Tibial artery (tissue), 4 donors: ENCODE measurements around the gene TCEAL1.
"Not testable (repeated sequence)": the region's sequence is repeated elsewhere in the genome, so short reads cannot be mapped to it uniquely, and the experiment has no call there.

Experiments used
- DNase-seq, 2 donors: peaks; one replicate each; pipeline ENCODE4 v3.0.0-alpha.2; 2019
- H3K27ac ChIP-seq, 2 donors: fragments of 200-600 bp; sonication (generic) in 1 of 2; 1 replicate in 1 of 2; 2 replicates in 1 of 2; pipeline ENCODE4 v1.5.1; 2018 to 2019; ENCODE audit warnings: mild to moderate bottlenecking in 1 of 2
- H3K27me3 ChIP-seq, 2 donors: fragments of 200-600 bp; sonication (generic) in 1 of 2; one replicate each; pipeline versions ENCODE4 v1.5.1 to v1.6.0; 2016 to 2019
- H3K36me3 ChIP-seq, 3 donors: fragments of 200-600 bp; sonication (generic) in 2 of 3; one replicate each; pipeline ENCODE4 v1.5.1; 2016 to 2019; ENCODE audit warnings: mild to moderate bottlenecking in 2 of 3
- H3K4me1 ChIP-seq, 4 donors: fragments of 200-600 bp; sonication (generic) in 2 of 4; 1 replicate in 3 of 4; 2 replicates in 1 of 4; pipeline ENCODE4 v1.5.1; 2016 to 2019
- H3K4me3 ChIP-seq, 2 donors: fragments of 200-600 bp; sonication (generic) in 1 of 2; 1 replicate in 1 of 2; 2 replicates in 1 of 2; pipeline ENCODE4 v1.5.1; 2018 to 2019; ENCODE audit warnings: mild to moderate bottlenecking in 2 of 2
- H3K9me3 ChIP-seq, 3 donors: fragments of 200-600 bp; sonication (generic) in 1 of 3; one replicate each; pipeline ENCODE4 v1.5.1; 2016 to 2019
- CTCF ChIP-seq, 2 experiments: fragments of 200-600 bp in 1 of 2; fragments of 450-650 bp in 1 of 2; IDR thresholded peaks; one replicate each; pipeline ENCODE4 v1.5.1; 2017 to 2019; ENCODE audit warnings: antibody characterized with exemption in 2 of 2, mild to moderate bottlenecking in 1 of 2, moderate library complexity in 1 of 2
- intact Hi-C: fragments of 100-400 bp; cut with DNase I; formaldehyde crosslinking; loops from one replicate; pipeline ENCODE4 v1.15.0; 2023; ENCODE audit warnings: low total_unique reads

The TCEAL1 gene

GRCh38 chrX:103628386-103629317 lies at the start of gene TCEAL1:
TSS of gene TCEAL1 (plus strand) at chrX:103628975. CDS start at chrX:103629917, 942 bp downstream.
- intact Hi-C loops, result no loop called here
- Histone ChIP-seq H3K9me3 (no peaks in the 10 kb centered on the region), H3K27ac (peak within 1 kb of the TSS; percentile 91 to 96), H3K27me3 (no peaks in the 10 kb centered on the region), H3K36me3 (no peaks in the 10 kb centered on the region), H3K4me3 (peak within 1 kb of the TSS; percentile 71 to 77), H3K4me1 (peaks cover 0 to 43% (median 0%) of the 10 kb centered on the region in 4 donors)
- DNase-seq, result peak; percentile 70 to 82
- TF ChIP-seq CTCF (IDR thresholded peaks at IDR 0.05), result no peak

DNA sequence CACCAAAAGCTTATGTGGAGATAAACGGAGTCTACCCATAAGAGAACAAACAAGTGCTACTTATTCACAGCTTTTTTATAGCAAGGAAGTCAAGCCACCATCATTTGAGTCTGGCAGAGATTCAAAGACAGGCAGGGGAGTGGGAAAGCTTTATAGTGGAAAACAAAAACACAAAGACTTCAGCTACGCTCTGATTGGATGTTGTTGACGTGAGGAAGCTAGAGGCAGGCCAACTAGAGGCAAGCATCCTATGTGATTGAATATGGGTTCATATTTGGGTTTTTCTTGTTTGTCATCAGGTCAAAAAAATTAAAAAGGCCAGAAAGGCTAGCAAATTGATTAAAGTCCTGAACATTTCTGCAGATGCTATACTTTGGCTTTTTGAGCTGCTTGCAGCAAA lies 44.2 kb upstream of the TCEAL1 start:
- Histone ChIP-seq H3K27me3 (no peaks in the 10 kb centered on the region), H3K4me3 (peak overlapping the region; percentile 72 to 78), H3K36me3 (peaks cover 0 to 4% (median 0%) of the 10 kb centered on the region in 3 donors), H3K4me1 (peaks cover 0 to 24% (median 3%) of the 10 kb centered on the region in 4 donors), H3K9me3 (peaks cover 0 to 6% (median 0%) of the 10 kb centered on the region in 3 donors), H3K27ac (peak overlapping the region; percentile 90 to 94)
- intact Hi-C loops, result no loop called here
- DNase-seq, result no peak
- no peak for TF ChIP-seq CTCF (IDR thresholded peaks at IDR 0.05)

DNA sequence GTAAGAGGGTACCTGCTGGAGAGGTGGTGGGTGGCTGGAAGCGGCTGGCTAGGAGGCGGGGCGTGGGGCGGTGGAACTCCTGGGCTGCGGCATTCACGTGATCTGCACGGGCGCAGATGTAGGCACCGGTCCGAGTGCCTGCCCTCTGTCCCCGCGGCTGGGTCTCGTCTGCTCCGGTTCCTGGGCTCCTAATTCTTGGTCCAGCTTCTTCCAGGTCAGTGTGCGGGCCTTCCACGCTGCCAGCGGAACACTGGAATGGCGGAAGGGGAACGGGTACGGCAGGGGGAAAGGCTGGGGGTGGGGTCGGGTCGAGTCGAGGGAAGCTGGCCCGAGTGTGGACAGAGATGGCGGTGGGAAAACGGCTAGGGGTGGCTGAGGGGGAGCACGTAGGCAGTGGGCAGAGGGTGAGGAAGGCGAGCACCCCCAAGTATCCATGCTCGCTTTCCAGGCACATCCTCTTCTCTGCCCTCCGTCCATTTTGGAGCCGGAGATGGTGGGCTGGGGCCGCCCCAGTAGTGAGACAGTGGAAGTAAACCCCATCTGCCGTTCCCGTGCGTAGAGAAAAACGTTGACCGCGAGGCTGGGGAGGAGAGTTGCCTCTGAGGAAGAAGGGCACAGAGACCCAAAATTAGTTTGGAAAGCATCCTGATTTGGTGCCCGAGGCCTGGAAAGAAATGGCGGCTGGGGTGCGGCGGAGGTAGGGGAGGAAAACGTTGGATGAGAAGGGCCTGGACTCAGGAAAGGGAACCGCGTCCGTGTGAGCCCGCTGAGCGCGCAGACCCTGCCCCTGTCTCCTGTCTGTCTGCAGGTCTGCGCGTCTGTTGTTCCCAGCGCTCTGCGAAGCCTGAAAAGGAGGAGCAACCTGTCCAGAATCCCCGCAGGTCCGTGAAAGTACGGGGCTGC lies 43.1 kb upstream of the TCEAL1 start, which contains the start of gene TCEAL4:
TCEAL4 (plus strand) TSS at position 105 of the 903 bp plus-strand sequence. CDS start 1,161 bp downstream, outside the sequence.
- no peak for TF ChIP-seq CTCF (IDR thresholded peaks at IDR 0.05)
- H3K27me3 ChIP-seq, result no peaks in the 10 kb centered on the region
- DNase-seq, result peak; percentile 56 to 82
- H3K4me3 ChIP-seq, result peak within 1 kb of the TSS; percentile 72 to 78
- peaks cover 0 to 6% (median 0%) of the 10 kb centered on the region in 3 donors for H3K9me3 ChIP-seq
- peak within 1 kb of the TSS; percentile 90 to 94 for H3K27ac ChIP-seq
- intact Hi-C loops, result no loop called here
- peaks cover 0 to 4% (median 0%) of the 10 kb centered on the region in 3 donors for H3K36me3 ChIP-seq
- peaks cover 0 to 24% (median 3%) of the 10 kb centered on the region in 4 donors for H3K4me1 ChIP-seq

DNA sequence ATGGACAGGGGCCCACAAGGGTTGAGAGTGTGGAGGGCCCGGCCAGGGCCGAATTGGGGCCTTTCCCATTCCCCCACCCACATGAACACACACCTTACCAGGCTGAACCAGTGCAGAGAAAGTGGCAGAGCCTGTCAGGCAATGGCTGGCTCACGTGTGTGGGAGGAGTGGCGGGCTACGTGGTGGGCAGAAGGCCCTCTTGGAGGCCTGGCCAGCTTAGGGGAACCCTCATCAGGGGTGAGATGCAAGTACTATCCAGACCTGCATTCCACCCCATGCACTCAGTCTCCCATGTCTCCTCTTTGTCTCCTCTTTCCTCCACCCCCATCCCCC lies 42.5 kb upstream of the TCEAL1 start:
- no peak for TF ChIP-seq CTCF (IDR thresholded peaks at IDR 0.05)
- peaks cover 0 to 4% (median 0%) of the 10 kb centered on the region in 3 donors for H3K36me3 ChIP-seq
- H3K27ac ChIP-seq, result peak overlapping the region; percentile 90 to 94
- H3K27me3 ChIP-seq, result no peaks in the 10 kb centered on the region
- H3K4me3 ChIP-seq, result peak overlapping the region; percentile 72 to 78
- H3K4me1 ChIP-seq, result peaks cover 0 to 24% (median 3%) of the 10 kb centered on the region in 4 donors
- no peak for DNase-seq
- intact Hi-C loops, result no loop called here
- peaks cover 0 to 6% (median 0%) of the 10 kb centered on the region in 3 donors for H3K9me3 ChIP-seq

GRCh38 chrX:103586659-103587058 lies 42.1 kb upstream of the TCEAL1 start:
- Histone ChIP-seq H3K9me3 (peaks cover 0 to 6% (median 0%) of the 10 kb centered on the region in 3 donors), H3K27ac (peak overlapping the region; percentile 90 to 94), H3K4me3 (peak overlapping the region; percentile 72 to 78), H3K4me1 (peaks cover 0 to 24% (median 3%) of the 10 kb centered on the region in 4 donors), H3K27me3 (no peaks in the 10 kb centered on the region), H3K36me3 (peaks cover 0 to 4% (median 0%) of the 10 kb centered on the region in 3 donors)
- intact Hi-C loops, result no loop called here
- TF ChIP-seq CTCF (IDR thresholded peaks at IDR 0.05), result no peak
- DNase-seq, result no peak

- H3K36me3 ChIP-seq, H3K4me3 ChIP-seq, DNase-seq, H3K27me3 ChIP-seq, H3K27ac ChIP-seq, intact Hi-C loops, H3K9me3 ChIP-seq: not testable (repeated sequence)
- H3K4me1 ChIP-seq, result peaks cover 0 to 13% (median under 1%) of the 10 kb centered on the region in 4 donors
Observed at GRCh38 chrX:103592295-103592694, 36.5 kb upstream of the TCEAL1 start.

- H3K4me3 ChIP-seq, DNase-seq, intact Hi-C loops, H3K36me3 ChIP-seq, H3K27ac ChIP-seq, H3K4me1 ChIP-seq, H3K27me3 ChIP-seq, H3K9me3 ChIP-seq: not testable (repeated sequence)
Observed at GRCh38 chrX:103595202-103595601, 33.6 kb upstream of the TCEAL1 start.
